Loucy (cell line): ENCODE measurements around the gene PEAK1.

Source experiments
- EZH2phosphoT487 ChIP-seq: fragments of 200-600 bp; IDR thresholded peaks from 2 replicates; pipeline ENCODE4 v1.6.1; 2018; ENCODE audit warnings: antibody characterized with exemption, mild to moderate bottlenecking, moderate library complexity, borderline replicate concordance
- TF ChIP-seq, protein P1 (sequence below): fragments of 200-600 bp; sonication (generic); conservative IDR thresholded peaks from 2 replicates; pipeline ENCODE4 v1.5.1; 2014; ENCODE audit warnings: mild to moderate bottlenecking, antibody characterized with exemption, low read length

DNA sequence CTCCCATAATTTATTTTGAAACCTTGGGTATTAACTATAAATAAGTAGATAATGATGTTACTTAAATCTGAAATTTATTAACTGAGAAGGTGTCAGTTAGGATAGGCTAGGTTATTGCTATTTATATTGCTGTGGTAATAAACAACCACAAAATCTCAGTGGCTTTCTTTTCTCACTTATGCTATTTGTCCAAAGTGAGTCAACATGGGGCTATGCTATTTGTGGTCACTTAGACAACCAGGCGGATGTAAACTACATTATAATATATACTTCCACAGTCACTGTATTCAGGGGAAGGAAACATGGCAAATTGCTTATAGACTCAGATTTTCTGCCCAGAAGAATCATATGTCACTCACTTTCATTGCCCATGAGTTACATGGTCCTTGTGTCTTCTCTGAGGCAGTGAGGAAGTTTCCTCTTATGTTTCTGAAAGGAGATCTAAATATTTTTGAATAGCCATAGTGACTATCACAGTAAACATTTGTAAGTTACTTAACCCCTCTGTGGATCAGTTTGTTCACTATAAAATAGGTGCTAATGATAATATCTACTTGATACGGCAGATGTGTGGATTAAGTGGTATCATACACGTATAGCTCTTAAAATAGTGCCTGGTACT is 20.6 kb upstream of the PEAK1 start:
- TF ChIP-seq, protein P1, sequence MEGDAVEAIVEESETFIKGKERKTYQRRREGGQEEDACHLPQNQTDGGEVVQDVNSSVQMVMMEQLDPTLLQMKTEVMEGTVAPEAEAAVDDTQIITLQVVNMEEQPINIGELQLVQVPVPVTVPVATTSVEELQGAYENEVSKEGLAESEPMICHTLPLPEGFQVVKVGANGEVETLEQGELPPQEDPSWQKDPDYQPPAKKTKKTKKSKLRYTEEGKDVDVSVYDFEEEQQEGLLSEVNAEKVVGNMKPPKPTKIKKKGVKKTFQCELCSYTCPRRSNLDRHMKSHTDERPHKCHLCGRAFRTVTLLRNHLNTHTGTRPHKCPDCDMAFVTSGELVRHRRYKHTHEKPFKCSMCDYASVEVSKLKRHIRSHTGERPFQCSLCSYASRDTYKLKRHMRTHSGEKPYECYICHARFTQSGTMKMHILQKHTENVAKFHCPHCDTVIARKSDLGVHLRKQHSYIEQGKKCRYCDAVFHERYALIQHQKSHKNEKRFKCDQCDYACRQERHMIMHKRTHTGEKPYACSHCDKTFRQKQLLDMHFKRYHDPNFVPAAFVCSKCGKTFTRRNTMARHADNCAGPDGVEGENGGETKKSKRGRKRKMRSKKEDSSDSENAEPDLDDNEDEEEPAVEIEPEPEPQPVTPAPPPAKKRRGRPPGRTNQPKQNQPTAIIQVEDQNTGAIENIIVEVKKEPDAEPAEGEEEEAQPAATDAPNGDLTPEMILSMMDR, result no peak
- TF ChIP-seq EZH2phosphoT487, result no peak
